ENCODE results near the gene SULT2B1.
"Not testable (repeated sequence)": the region's sequence is repeated elsewhere in the genome, so short reads cannot be mapped to it uniquely, and the experiment has no call there.

The SULT2B1 gene

DNA sequence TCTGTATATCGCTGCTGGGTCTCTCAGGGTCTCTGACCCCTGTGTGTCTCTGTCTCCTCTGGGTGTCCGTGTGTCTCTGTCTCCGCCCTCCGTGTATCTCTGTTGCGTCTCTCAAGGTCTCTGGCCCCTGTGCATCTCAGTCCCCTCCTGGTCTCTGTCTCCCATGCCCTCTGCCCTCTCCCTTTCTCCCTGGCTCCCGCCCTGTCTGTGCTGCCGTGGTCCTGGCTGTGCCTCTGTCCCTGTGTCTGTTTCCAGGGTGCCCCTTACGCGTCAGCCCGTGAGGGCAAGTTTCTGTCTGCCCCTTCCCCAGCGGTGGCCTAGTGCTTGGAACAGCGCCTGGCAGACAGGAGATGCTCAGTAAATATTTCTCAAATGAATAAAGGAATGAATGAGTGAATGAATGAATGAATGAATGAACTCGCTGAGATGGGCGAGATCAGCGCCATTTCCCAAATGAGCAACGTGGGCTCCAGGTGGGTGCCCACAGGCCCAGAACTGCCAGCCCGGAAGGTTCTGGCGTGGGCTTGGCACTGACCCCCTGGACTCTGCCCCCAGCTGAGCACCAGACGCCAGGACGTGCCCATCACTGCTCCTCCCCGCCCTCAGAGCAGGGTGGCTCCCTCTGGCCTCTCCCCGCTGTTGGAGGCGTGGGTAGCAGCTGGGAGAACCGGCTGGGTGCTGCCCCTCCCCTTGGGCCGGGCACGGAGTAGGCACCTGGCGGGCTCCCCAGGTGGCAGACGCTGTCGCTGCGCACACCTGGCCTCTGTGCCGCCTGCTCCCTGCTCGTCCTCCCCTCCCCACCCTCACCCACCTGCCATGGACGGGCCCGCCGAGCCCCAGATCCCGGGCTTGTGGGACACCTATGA, at the start of gene SULT2B1:
Gene SULT2B1 (plus strand): TSS at position 736 of the 866 bp plus-strand sequence. CDS start 81 bp downstream, at position 817.
- no peak for DNase-seq

DNA sequence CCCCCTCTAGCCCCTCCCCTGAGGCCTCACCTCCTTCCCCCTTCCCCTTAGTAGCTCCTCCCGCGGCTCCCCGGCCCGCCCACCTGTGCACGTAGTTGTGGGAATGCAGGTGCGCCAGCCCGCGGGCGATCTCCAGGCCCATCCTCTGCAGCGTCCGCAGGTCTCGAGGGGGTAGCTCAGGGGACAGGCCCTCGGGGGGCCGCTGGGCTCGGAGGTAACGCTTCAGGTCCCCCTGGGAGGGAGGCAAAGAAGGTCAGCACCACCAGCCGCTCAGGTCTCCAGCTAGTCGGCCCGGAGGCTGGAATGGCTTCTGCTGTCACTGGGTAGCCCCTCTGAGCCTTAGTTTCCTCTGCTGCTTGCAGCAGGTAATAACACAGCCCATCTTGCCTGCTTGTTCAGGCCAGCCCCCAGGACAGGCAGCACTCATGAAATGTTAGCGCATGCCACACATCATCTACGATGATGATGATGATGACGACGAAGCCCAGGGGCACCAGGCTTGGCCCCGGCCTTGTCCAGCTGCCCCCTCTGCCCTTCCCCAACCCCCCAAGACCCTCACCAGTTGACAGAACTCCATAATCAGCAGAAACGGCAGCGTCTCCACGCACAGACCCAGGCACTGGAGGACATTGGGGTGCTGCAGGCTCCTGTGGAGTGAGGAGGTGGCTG, 49.5 kb upstream of the SULT2B1 start:
- no peak for DNase-seq

DNA sequence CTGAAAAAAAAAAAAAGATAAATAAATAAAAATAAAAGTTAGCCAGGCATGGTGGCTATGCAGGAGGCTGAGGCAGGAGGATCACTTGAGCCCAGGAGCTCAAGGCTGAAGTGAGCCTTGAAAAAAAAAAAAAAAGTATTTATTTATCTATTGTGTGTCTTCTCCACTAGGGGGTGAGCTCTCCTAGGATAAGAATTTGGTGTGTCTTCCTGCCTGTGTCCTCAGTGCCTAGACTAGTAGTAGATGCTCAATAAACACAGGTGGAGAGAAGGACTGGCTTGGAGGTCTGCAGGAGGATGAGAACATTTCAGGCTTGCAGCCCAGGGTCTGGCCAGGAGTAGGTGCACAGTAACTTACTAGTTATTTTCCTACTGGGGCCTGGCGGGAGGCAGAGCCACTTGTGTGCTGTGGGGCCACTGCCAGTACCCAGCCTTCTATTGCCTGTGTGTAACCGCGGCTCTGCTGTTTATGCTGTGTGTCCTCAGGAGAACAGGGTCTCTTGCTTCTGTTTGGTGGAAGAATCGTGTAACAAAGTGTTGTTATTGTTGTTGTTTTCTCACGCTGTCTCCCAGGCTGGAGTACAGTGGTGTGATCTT, 45.7 kb upstream of the SULT2B1 start:
- no peak for DNase-seq

DNA sequence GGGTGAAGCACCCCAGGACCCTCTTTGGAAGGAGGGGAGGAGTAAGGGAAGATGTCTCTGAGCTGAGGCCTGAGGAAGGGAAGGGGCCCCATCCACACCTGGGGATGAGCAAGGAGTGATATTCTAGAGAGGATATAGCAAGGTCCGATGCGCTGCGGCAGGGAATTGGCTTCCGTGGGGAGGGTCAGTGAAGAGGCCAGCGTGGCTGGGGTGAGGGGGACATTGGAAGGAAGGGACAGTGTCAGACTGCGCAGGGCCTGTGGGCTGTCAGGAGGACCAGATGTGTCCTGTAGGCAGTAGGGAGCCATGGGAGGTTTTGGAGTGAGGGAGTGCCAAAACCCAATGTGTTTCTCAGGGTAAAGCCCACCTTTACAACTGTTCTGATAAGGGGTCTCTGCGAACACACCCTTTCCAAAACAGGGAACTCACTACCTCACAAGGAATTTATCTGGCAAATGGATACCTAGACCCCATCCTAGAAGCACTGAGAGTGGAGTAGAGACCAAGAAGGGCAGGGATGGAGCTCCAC, 44.0 kb upstream of the SULT2B1 start:
- no peak for DNase-seq

DNA sequence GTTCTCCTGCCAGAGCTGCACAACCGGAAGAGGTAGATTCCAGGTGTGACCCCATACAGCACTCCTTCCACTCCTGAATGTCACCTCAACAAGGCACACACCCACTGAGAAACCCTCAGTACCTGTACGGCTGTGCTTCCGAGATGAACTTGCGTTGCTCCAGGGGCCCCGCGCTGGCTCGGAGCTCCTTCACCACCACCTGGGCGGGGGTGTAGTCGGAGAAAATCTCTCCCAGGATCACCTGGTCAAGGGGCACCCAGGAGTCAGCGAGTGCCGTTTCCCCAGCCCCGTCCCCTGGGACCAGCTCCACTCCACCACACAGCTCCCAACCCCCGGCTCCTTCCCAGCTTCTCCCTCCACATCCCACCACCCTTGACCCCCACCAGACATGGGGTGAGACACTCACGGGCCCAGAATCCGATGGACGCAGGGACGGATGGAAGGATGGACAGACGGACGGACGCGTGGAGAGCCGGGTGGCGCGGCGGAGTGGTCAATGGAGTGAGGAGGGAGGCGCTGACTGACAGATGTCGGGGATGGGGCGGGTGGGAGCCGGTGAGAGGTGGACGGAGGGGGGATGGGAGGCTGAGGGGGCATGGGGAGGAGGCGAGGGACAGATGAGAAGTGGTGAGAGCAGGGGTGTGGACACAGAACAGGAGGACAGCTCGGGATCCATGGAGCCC, 43.1 kb upstream of the SULT2B1 start:
- no peak for DNase-seq

DNA sequence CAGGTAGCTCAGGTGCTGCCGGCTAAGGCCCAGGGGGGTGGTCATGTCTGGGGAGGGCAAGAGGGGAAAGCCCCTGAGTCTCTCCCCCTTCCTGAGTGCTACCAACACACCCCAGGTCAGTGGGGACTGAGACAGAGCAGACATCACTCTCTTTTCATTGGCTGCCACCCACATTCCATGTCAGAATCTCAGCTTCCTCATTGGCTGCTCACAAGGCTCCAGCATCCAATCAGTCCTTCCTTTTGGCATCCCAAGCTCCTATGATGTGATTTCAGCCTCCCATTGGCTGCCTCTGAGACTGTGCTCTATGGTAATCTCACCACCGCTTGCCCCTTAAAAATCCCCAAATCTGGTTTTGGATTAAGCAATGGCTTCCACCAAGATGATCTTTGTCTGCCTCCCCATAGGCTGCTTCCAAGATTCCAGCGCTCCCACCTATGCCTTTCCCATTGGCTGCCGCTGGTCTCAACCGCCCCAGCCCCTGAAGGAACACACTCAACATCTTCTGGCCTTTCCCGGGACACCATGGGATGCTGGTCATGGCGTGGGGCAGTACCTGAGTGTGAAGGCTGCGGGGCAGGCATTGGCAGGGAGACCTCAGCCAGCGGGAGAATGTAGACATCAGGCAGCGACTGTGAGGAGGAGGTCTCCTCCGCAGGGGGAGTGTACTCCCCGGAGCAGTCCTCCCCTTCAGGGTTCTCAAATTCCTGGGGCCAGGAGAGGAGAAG, 42.3 kb upstream of the SULT2B1 start:
- no peak for DNase-seq

DNA sequence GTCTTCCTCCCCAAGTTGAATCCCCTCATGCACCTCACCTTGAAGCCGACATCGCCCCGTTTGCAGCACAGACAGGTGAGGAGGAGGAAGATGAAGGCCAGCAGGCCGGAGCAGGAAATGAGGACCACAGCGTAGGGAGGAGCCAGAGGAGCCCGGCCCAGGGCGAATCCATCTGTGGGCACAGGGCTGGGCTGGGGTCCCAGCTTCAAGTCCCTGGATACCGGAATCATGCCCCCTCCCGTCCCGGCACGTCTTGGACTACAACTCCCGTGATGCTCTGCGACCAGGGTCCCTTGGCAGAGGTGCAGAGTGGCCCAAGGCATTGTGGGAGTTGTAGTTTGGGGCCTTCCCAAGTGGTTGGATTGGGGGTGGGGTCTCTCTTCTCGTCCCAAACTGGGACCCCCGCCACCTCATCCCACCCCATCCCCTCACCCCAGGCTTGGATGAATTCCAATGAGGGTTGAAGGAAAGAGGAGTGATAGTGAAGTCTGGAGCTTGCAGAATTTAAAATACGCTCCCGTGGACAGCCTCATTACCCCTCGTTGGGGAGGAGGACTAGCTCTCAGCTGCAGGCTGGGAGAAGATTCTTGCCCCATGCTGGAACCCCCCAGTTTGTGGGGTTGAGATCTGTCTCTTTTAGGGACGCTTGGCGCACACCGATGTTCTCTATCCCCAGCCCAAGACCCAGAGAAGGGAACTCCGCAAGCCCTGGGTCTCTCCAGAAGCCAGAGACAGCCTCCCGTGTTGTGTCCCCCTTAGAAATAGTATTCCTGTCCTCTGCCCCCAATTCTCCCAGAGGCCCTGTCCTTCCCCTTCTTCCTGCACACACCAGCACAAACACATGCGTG, 41.3 kb upstream of the SULT2B1 start:
- DNase-seq: peak; percentile 76

DNA sequence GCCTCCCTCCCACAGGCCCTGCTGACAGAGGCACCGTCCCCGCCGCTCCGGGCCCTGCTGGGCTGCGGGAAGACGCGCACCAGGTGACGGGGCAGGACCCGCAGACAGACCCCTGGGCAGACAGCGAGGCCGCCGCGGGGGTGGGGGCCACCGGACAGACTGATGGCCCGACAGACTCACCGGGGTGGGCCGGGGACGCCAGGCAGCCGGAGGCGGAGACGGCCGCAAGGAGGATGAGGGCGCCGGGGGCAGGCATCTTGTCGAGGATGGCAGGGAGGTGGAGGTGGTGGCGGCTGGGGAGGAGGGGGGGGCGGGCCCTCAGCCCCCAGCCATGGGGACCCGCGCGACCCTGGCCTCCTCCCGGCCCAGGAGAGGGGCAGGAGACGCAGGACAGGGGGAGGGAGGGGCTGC, 40.6 kb upstream of the SULT2B1 start:
- DNase-seq: no peak

DNA sequence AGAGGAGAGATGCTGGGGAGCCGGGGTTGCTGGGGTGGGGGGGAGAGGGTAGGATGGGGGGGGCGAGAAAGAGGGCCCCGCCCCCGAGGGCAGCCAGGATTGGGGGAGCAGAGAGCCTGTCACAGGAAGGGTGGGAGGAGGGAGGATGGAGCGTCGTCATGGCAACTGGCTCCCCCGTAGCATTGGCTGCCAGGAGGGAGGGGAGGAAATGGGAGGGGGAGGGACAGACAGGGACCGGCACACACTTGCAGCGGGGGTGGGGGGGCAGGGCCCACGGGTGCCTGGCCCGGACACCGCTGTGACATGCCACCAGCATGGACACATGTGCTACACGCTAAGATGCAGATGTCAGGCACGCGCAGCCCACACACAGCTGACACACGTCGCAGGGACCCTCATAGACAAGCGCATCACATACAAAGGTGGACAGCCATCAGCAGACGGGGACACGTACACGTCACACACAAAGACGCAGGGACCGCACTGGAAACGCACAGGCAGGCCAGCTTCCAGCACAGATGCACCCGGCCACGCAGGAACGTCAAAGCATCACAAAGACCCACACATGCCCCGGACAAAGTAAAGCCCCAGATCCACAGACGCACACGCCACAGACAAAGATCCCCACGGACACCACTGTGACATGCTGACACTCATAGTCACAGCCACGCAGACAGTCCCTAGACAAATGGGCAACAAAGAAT, 40.0 kb upstream of the SULT2B1 start, which contains the start of gene LMTK3:
Gene LMTK3 (minus strand): TSS at position 36 of the 704 bp plus-strand sequence. CDS start 259 bp downstream, outside the sequence.
- peak; percentile 80 for DNase-seq

DNA sequence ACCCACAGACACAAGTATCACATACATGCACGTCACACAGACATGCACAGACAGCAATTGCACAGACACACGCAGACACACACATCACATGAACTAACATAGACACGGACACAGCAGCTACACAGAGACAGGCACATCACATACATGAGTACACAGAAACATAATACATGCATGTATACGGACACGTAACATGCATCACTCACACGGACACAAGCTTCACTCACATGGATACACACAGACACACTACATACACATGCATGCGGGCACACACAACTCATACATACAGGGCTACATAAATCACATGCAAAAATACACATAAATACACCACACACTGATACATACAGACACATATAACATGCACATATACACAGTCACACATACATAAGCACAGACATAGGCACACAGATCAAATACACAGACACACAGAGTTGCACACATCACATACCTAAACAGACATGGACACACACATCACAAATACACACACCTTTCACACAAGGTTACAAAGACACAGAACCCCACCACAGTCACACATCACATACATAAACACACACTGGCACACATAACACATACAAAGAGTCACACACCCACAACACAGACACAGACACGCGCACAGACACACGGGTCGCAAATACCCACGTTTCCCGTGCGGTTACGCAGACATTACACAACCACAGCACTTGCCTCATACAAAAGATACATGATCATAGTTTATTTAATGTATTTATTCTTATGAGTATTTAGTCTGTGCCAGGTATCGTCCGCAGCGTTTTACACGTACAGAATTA, 39.3 kb upstream of the SULT2B1 start:
- no peak for DNase-seq

DNA sequence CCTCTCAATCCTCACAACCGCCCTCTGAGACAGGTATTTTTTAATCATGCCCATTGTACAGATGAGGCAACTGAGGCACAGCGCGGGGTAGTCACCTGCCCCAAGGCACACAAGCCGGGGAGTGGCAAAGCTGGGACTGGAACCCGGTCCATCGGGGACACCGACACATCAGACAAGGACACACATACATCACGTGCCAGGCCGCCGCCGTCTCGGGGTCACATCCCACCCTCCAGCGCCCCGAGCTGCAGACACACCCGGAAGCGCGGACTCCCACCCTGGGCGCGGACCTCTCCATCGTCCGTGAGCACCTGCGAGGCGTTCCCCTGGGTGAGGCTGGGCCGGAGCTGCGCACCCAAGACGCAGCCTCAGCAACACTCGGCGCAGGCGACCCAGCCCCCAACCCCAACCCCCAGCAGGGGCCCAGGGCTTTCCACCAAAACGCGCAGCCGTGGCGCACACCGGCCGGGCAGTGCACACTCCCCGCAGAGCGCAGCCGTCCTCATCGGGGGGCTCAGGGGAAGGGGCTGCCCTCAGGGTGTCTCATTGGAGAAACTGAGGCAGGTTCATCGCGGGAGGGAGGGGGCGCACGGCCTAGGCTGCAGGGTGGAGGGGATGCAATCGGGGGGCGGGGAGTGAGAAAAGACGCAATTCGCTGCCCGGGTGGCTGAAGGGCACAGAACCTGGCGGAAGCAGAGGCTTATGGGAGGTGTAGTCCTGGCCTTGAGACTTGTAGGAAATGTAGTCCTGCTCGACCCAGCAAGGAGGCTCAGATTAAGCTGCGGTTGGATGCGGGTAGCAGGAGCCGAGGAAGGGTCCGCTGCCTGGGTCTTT, 38.5 kb upstream of the SULT2B1 start:
- peak; percentile 76 for DNase-seq

DNA sequence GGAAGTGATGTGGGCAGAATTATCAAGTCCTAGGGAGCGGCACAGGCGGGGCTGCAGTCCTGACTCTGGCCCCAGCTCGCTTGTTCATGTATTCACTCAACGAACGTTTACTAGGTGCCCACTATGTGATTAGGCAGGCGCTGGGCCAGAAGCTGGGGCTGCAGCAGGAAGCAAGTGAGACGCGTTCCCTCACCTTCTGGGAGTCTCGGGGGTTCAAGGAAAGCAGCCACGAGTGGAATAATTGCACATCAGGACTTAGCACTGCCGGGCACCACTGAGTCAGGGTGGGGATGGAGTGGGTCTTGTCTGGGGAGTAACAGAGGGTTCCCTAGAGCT, 37.9 kb upstream of the SULT2B1 start:
- DNase-seq: no peak

DNA sequence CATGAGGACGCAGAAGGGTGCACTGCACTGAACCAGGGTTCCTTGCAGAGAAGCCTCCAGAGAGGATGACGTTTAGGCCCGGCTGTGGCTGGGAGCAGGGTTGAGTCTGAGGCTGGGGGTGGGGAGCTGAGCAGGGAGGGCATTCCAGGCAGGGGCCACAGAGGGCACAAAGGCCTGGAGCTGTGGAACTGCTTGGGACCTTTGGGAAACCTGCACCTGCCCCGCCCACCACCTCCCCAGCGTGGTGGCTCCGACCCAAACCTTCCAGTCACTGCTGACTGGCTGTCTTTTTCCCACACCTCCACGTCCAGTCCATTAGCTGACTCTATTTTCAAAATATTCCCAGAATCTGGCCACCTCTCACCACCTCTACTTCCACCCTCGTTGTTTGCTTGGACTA, 35.4 kb upstream of the SULT2B1 start:
- DNase-seq: no peak

DNA sequence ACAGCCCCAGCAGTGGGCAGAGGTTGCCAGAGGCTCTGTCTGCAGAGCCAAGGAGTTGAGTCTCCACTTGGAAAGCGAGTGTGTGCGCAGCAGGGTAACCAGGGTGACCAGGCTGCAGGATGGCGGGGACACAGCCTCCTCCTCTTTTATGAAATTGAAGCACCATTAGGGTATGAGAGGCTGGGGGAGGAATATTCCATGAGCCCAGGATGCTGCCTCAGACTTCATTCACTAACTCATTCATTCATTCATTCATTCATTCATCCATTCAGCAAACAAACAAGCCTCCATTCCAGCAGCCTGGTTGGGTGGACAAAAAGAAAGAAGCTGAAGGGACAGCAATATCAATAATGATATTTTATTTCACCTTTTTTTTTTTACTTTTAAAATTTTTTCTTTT, 33.8 kb upstream of the SULT2B1 start:
- DNase-seq: no peak

DNA sequence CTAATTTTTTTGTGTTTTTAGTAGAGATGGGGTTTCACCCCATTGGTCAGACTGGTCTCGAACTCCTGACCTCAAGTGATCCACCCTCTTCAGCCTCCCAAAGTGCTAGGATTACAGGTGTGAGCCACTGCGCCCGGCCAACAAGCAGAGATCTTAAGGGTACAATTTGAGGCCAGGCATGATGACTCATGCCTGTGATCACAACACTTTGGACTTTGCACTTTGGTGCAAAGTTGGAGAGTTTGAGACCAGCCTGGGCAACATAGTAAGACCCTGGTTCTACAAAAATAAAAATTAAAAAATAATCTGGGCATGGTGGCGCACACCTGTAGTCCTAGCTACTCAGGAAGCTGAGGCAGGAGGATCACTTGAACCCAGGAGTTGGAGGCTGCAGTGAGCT, 32.5 kb upstream of the SULT2B1 start:
- DNase-seq: not testable (repeated sequence)

DNA sequence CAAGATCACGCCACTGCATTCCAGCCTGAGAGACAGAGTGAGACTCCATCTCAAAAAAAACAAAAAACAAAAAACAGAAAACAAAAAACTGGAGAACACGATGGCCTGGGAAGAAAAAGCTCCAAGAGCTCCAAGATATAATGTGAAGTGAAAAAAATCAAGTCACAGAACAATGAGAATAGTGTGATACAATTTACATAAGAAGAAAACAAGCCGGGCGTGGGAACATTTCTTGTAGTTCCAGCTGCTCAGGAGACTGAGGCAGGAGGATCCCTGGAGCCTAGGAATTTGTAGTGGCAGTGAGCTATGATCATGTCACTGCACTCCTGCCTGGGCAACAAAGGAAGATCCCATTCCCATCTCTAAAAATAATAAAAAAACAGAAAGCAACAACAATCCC, 31.8 kb upstream of the SULT2B1 start:
- no peak for DNase-seq

DNA sequence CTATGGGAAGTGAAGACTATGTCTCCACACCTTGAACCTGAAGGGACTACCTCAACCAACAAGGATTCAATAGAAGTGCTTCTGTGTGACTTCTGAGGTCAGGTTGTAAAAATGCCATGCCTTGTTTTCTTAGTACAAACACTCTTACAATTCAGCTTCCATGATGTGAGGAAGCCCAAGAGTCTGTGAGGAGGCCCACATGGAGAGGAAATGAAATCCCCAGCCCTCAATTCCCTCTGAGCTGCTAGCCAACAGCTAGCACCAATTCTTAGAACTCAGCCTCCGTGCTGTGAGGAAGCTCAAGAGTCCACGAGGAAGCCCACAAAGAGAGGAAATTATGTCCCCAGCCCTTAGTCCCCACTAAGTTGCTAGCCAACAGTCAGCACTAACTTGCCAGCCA, 27.8 kb upstream of the SULT2B1 start:
- DNase-seq: no peak

DNA sequence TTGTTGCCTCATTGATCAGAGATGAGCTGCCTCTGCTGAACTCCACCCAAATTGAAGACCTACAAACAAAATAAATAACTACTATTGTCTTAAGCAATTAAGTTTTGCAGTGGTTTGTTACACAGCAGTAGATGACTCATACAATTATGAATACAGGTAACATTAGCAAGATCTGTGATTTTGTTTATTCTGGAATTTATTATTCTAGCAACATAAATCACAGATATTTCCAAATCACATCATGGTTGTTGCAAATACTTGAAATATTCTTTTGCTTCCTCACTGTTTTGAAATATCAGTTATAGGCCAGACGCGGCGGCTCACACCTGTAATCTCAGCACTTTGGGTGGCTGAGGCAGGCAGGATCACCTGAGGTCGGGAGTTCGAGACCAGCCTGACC, 27.2 kb upstream of the SULT2B1 start:
- no peak for DNase-seq

DNA sequence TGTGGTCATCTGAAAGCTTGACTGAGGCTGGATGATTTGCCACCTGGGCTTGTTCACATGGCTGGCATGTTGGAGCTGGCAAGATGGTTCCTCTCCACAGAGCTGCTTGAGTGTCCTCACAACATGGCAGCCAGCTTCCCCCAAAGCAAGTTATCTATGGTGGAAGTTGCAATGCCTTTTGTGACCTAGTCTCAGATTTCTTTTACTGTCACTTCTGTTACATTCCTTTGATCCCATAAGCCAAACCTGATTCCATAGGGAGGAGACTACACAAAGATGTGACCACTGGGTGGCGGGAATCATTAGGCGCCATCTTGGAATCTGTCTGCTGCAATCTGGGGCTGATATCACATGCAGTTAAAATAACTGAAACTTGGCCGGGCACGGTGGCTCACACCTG, 22.8 kb upstream of the SULT2B1 start:
- no peak for DNase-seq
